IMR-90 (cell line): ENCODE results near the gene KEAP1. TPM values are rescaled to one million over a fixed set of nuclear protein-coding genes. Genes with fewer than 3 reads are reported as not detected.

Experiments used
- ATAC-seq: fragments of 200-7000 bp; cut with Tn5 transposase; 2 replicates; pipeline ENCODE4 v1.9.1; 2020; ENCODE audit warnings: low read depth, mild to moderate bottlenecking, moderate library complexity
- BruUV-seq: library from RNA; stranded (reverse); fragments of 400-500 nt; replicated peaks from 2 replicates; lab custom pipeline; 2021; lab: Mats Ljungman, UMichigan
- CTCF ChIA-PET: fragments of 300-600 bp; formaldehyde crosslinking; extraction: SDS; loops from one replicate; lab custom pipeline; 2021; ENCODE audit warnings: antibody characterized with exemption; lab: Yijun Ruan, JAX
- POLR2A ChIA-PET: fragments of 300-600 bp; sonication (Branson Sonifier 250); formaldehyde crosslinking; loops from one replicate; lab custom pipeline; 2022; ENCODE audit warnings: antibody characterized with exemption; ENCODE audit not compliant: unreplicated experiment; lab: Charles Lee
- DNase-seq: peaks from one replicate; pipeline ENCODE4 v3.0.0; 2013
- H2AFZ ChIP-seq: replicated peaks from 2 replicates; pipeline ENCODE3; 2013; ENCODE audit warnings: low read length, mild to moderate bottlenecking; ENCODE audit not compliant: poor library complexity
- H2AK5ac ChIP-seq: 2 replicates; pipeline ENCODE4 v1.6.1; 2013; ENCODE audit warnings: low read depth, low read length, inconsistent platforms
- H2AK9ac ChIP-seq: replicated peaks from 2 replicates; pipeline ENCODE3; 2013; ENCODE audit warnings: mild to moderate bottlenecking, low read depth, low read length, moderate library complexity; ENCODE audit not compliant: poor library complexity
- H2BK120ac ChIP-seq: 2 replicates; pipeline ENCODE4 v1.6.1; 2013; ENCODE audit warnings: low read depth, low read length, inconsistent platforms
- H2BK15ac ChIP-seq: 3 replicates; pipeline ENCODE4 v1.6.1; 2013; ENCODE audit warnings: low read depth, low read length, inconsistent platforms
- H2BK20ac ChIP-seq: 2 replicates; pipeline ENCODE4 v1.6.1; 2013; ENCODE audit warnings: low read depth, mild to moderate bottlenecking, inconsistent platforms, low read length, moderate library complexity
- H2BK5ac ChIP-seq: 2 replicates; pipeline ENCODE4 v1.6.1; 2013; ENCODE audit warnings: mild to moderate bottlenecking, low read depth, low read length, inconsistent platforms; ENCODE audit not compliant: poor library complexity, severe bottlenecking
- H3K14ac ChIP-seq: replicated peaks from 2 replicates; pipeline ENCODE4 v1.6.1; 2013; ENCODE audit warnings: low read depth, low read length, inconsistent platforms
- H3K18ac ChIP-seq: 2 replicates; pipeline ENCODE4 v1.6.1; 2013; ENCODE audit warnings: low read depth, low read length, control low read depth
- H3K23ac ChIP-seq: 2 replicates; pipeline ENCODE4 v1.6.1; 2013; ENCODE audit warnings: low read depth, low read length, inconsistent platforms
- H3K27ac ChIP-seq: 2 replicates; pipeline ENCODE4 v1.5.1; 2013; ENCODE audit warnings: mild to moderate bottlenecking, control low read depth, low read length; ENCODE audit not compliant: insufficient read depth
- H3K27me3 ChIP-seq: 2 replicates; pipeline ENCODE4 v1.6.1; 2013; ENCODE audit warnings: low read length; ENCODE audit not compliant: control insufficient read depth, insufficient read depth
- H3K36me3 ChIP-seq: 2 replicates; pipeline ENCODE4 v1.6.1; 2013; ENCODE audit warnings: low read length, mixed read lengths; ENCODE audit not compliant: control insufficient read depth, insufficient read depth
- H3K4ac ChIP-seq: 2 replicates; pipeline ENCODE4 v1.6.1; 2013; ENCODE audit warnings: low read depth, low read length, inconsistent platforms
- H3K4me1 ChIP-seq: 2 replicates; pipeline ENCODE4 v1.6.1; 2013; ENCODE audit warnings: low read length, mixed read lengths; ENCODE audit not compliant: control insufficient read depth, insufficient read depth
- H3K4me2 ChIP-seq: 2 replicates; pipeline ENCODE4 v1.6.1; 2013; ENCODE audit warnings: low read depth, mild to moderate bottlenecking, control low read depth, low read length, moderate library complexity
- H3K4me3 ChIP-seq: 2 replicates; pipeline ENCODE4 v1.5.1; 2013; ENCODE audit warnings: low read depth, mild to moderate bottlenecking, control low read depth, low read length, moderate library complexity; ENCODE audit not compliant: insufficient read depth
- H3K56ac ChIP-seq: 2 replicates; pipeline ENCODE4 v1.6.1; 2013; ENCODE audit warnings: low read length, inconsistent platforms; ENCODE audit not compliant: insufficient read depth; ENCODE audit errors: extremely low read depth
- H3K79me1 ChIP-seq, 2 experiments: 2 replicates each; pipeline ENCODE4 v1.6.1; 2013; ENCODE audit warnings: low read length in 2 of 2, inconsistent platforms in 1 of 2, low read depth in 1 of 2
- H3K9ac ChIP-seq: 2 replicates; pipeline ENCODE4 v1.6.1; 2013; ENCODE audit warnings: low read depth, low read length, control low read depth
- H3K9me1 ChIP-seq: 2 replicates; pipeline ENCODE4 v1.6.1; 2013; ENCODE audit warnings: low read length, inconsistent platforms; ENCODE audit not compliant: insufficient read depth
- H3K9me3 ChIP-seq: 2 replicates; pipeline ENCODE4 v1.6.1; 2013; ENCODE audit warnings: low read length; ENCODE audit not compliant: control insufficient read depth, insufficient read depth
- H4K20me1 ChIP-seq: 2 replicates; pipeline ENCODE4 v1.6.1; 2013; ENCODE audit warnings: low read length, inconsistent platforms; ENCODE audit not compliant: insufficient read depth
- H4K5ac ChIP-seq: 2 replicates; pipeline ENCODE4 v1.6.1; 2013; ENCODE audit warnings: mild to moderate bottlenecking, low read depth, low read length, control low read depth
- H4K8ac ChIP-seq, 2 experiments: 2 replicates each; pipeline ENCODE4 v1.6.1; 2013; ENCODE audit warnings: low read depth in 2 of 2, low read length in 2 of 2, control low read depth in 1 of 2, inconsistent platforms in 1 of 2
- H4K91ac ChIP-seq: 2 replicates; pipeline ENCODE4 v1.6.1; 2013; ENCODE audit warnings: low read depth, low read length, inconsistent platforms; ENCODE audit not compliant: insufficient read depth
- NFE2L2 ChIP-seq: fragments of 150-350 bp; IDR thresholded peaks from 2 replicates; pipeline ENCODE4 v1.6.1; 2016; ENCODE audit warnings: low read depth, mild to moderate bottlenecking, low read length
- POLR2A ChIP-seq: IDR thresholded peaks from 2 replicates; pipeline ENCODE4 v1.6.1; 2012; ENCODE audit warnings: mild to moderate bottlenecking, low read depth, low read length
- RCOR1 ChIP-seq: IDR thresholded peaks from 2 replicates; pipeline ENCODE4 v1.6.1; 2012; ENCODE audit warnings: mild to moderate bottlenecking, low read length, improper control_type of control experiment; ENCODE audit not compliant: insufficient replicate concordance
- WGBS, 2 experiments: methylation state at CpG; one replicate each; pipeline versions ENCODE4 v1.1.5 to v1.1.7; 2013; ENCODE audit warnings: missing lambda C conversion rate in 2 of 2; ENCODE audit not compliant: insufficient read length in 1 of 2; ENCODE audit errors: extremely low coverage in 2 of 2; 5-methylcytosine and 5-hydroxymethylcytosine counted together
- dilution Hi-C: fragments of 300-500 bp; cut with HindIII; formaldehyde crosslinking; loops from one replicate; pipeline ENCODE4 v1.14.3; 2018; ENCODE audit warnings: low sequenced_read_pairs; ENCODE audit not compliant: unreplicated experiment
- in situ Hi-C: fragments of 300-500 bp; cut with MboI; formaldehyde crosslinking; loops from 3 replicates; pipeline ENCODE4 v1.14.3; 2019; ENCODE audit warnings: low sequenced_read_pairs, inconsistent platforms, mixed read lengths
- intact Hi-C: fragments of 100-400 bp; cut with micrococcal nuclease; formaldehyde crosslinking; loops from 2 replicates; pipeline ENCODE4 v1.10.0; 2022
- polyA plus RNA-seq, 3 experiments: library from polyadenylated mRNA; depleted of rRNA; stranded (reverse); fragments of >200 nt; gene quantifications; 2 replicates each; pipeline ENCODE4 v1.2.3, GENCODE V29; 2012; ENCODE audit warnings: low replicate concordance in 1 of 3
- total RNA-seq: library from RNA; depleted of rRNA; stranded (reverse); fragments of >200 nt; gene quantifications from 2 replicates; pipeline ENCODE4 v1.2.3, GENCODE V29; 2012
- TF ChIP-seq, protein P1 (sequence below): conservative IDR thresholded peaks from 2 replicates; pipeline ENCODE4 v1.5.1; 2012; ENCODE audit warnings: mild to moderate bottlenecking, low read depth, low read length, improper control_type of control experiment

Gene KEAP1
- total and polyA plus RNA-seq, 2 of the 4 experiments (the other 2 are of a cell fraction), result 63.4 to 81.6 TPM

DNA sequence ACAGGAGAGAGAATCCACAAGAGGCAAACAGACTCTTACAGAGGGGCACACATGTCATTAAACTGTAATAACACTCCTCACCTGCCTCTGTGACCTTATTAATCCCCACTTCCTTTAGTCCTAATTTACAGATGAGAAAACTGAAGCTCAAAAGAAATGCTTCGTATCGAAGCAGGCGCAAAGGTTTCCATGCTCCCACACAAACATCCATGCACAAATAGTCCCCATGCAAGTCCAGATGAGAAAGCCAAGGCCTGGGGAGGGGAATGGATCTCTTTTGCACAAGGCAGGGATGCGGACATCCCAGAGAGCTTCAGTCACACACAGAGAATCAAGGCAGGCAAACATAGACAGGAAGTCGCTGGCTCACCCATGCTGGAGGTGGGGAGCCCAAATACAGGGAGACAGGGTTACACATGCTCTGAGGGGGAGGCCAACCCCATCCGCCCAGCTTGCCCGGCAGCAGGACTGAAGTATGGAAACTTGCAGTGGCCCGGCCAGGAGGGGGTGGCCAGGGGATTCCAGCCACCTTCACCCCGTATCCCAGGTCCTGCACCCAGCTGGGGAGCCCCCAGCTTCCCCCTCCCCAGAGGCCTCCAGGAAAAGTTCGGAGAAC lies 13.6 kb upstream of the KEAP1 start:
- Histone ChIP-seq H2AK5ac (no peak overlapping the region), H3K4me3 (peak overlapping the region; percentile 48), H4K20me1 (no peaks in the 10 kb centered on the region), H4K91ac (no peak overlapping the region), H3K56ac (no peak overlapping the region), H3K14ac (no peak overlapping the region), H3K9me3 (no peaks in the 10 kb centered on the region), H2BK5ac (no peak overlapping the region), H4K8ac (no peak overlapping the region), H3K18ac (no peak overlapping the region), H2BK120ac (no peak overlapping the region), H3K27me3 (peaks cover 53% of the 10 kb centered on the region), H2AFZ (peak overlapping the region; percentile 91), H3K79me1 (no peaks in the 10 kb centered on the region), H3K9me1 (no peaks in the 10 kb centered on the region), H3K9ac (no peak overlapping the region), H2BK20ac (no peak overlapping the region), H3K4ac (no peak overlapping the region), H2BK15ac (no peak overlapping the region), H3K23ac (no peak overlapping the region), H3K4me1 (peaks cover 4% of the 10 kb centered on the region), H3K4me2 (peak overlapping the region; percentile 86), H3K27ac (no peak overlapping the region), H3K36me3 (no peaks in the 10 kb centered on the region), H2AK9ac (no peak overlapping the region), H4K5ac (no peak overlapping the region)
- no peak for DNase-seq
- dilution Hi-C loops (no loop called here), intact Hi-C loops (no loop called here), in situ Hi-C loops (no loop called here)
- 31% methylated on average over 3 of the region's 10 CpGs; no CpG with 5 or more reads in 1 of the 2 experiments for WGBS, 2 experiments
- TF ChIP-seq, protein P1, sequence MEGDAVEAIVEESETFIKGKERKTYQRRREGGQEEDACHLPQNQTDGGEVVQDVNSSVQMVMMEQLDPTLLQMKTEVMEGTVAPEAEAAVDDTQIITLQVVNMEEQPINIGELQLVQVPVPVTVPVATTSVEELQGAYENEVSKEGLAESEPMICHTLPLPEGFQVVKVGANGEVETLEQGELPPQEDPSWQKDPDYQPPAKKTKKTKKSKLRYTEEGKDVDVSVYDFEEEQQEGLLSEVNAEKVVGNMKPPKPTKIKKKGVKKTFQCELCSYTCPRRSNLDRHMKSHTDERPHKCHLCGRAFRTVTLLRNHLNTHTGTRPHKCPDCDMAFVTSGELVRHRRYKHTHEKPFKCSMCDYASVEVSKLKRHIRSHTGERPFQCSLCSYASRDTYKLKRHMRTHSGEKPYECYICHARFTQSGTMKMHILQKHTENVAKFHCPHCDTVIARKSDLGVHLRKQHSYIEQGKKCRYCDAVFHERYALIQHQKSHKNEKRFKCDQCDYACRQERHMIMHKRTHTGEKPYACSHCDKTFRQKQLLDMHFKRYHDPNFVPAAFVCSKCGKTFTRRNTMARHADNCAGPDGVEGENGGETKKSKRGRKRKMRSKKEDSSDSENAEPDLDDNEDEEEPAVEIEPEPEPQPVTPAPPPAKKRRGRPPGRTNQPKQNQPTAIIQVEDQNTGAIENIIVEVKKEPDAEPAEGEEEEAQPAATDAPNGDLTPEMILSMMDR, result no peak
- TF ChIP-seq POLR2A (no peak), RCOR1 (no peak), NFE2L2 (no peak)
- peak; percentile 8; the same call in 1 of the 2 replicates for ATAC-seq
- BruUV-seq, result no TSS peak
- POLR2A ChIA-PET, result no interaction called here
- CTCF ChIA-PET, result interaction anchor here (1.7 kb wide), 1 partner anchor 11 kb away, joined by 4 read pairs; no protein-coding TSS in a partner anchor
